HepG2 (cell line): ENCODE data around the gene TBX18. TPM values are rescaled to one million over a fixed set of nuclear protein-coding genes. Genes with fewer than 3 reads are reported as not detected.

Experiments
- ATAC-seq: fragments of 200-7000 bp; cut with Tn5 transposase; 3 replicates; pipeline ENCODE4 v1.9.1; 2020; ENCODE audit warnings: mild to moderate bottlenecking, moderate library complexity
- BruUV-seq: library from RNA; stranded (reverse); fragments of 400-500 nt; replicated peaks from 2 replicates; lab custom pipeline; 2021; lab: Mats Ljungman, UMichigan
- CTCF ChIA-PET: fragments of 300-600 bp; formaldehyde crosslinking; extraction: SDS; loops from one replicate; lab custom pipeline; 2021; ENCODE audit warnings: low total read pairs, inconsistent platforms, low intra/inter-chr PET ratio; lab: Yijun Ruan, JAX
- POLR2A ChIA-PET: fragments of 350-600 bp; sonication (Branson Sonifier 250); formaldehyde crosslinking; loops from one replicate; lab custom pipeline; 2020; ENCODE audit warnings: antibody characterized with exemption, inconsistent platforms; lab: Yijun Ruan, JAX
- DNase-seq: peaks from one replicate; pipeline ENCODE4 v3.0.0-alpha.2; 2015; ENCODE audit warnings: low spot score
- FAIRE-seq: peaks from 3 replicates; lab custom pipeline; 2011; peaks lifted over from hg19 to GRCh38; lab: Jason Lieb, UNC
- H2AFZ ChIP-seq: one replicate; pipeline ENCODE4 v1.6.1; 2011; ENCODE audit warnings: low read length, inconsistent platforms
- H3K27ac ChIP-seq: fragments of 300-600 bp; 3 replicates; pipeline ENCODE4 v1.8.0; 2011; ENCODE audit warnings: mixed run types, mild to moderate bottlenecking, mixed read lengths, low read length, inconsistent platforms; ENCODE audit not compliant: insufficient read depth; ENCODE audit errors: extremely low read length
- H3K27me3 ChIP-seq, 2 experiments: fragments of 200-600 bp in 1 of 2; 2 replicates in 1 of 2; 3 replicates in 1 of 2; pipeline versions ENCODE4 v1.6.0 to v1.8.0; 2011; ENCODE audit warnings: low read length in 2 of 2, mild to moderate bottlenecking in 2 of 2, moderate library complexity in 2 of 2, inconsistent platforms in 1 of 2; ENCODE audit not compliant: insufficient read depth in 2 of 2, control insufficient read depth in 1 of 2
- H3K36me3 ChIP-seq, 2 experiments: fragments of 200-600 bp in 1 of 2; replicated peaks in 1 of 2; 2 replicates in 1 of 2; 3 replicates in 1 of 2; pipeline versions ENCODE4 v1.5.1 to v1.8.0; 2011; ENCODE audit warnings: low read length in 2 of 2, inconsistent platforms in 1 of 2; ENCODE audit not compliant: insufficient read depth in 2 of 2, control insufficient read depth in 1 of 2
- H3K4me1 ChIP-seq: 2 replicates; pipeline ENCODE4 v1.5.1; 2012; ENCODE audit warnings: low read length, inconsistent platforms; ENCODE audit not compliant: insufficient read depth
- H3K4me2 ChIP-seq: 2 replicates; pipeline ENCODE4 v1.6.0; 2011; ENCODE audit warnings: low read depth, low read length, inconsistent platforms
- H3K4me3 ChIP-seq, 3 experiments: fragments of 200-600 bp in 1 of 3; sonication (generic), shearing (Covaris generic) in 1 of 3; replicated peaks in 1 of 3; 2 replicates each; pipeline ENCODE4 v1.5.1; 2011 to 2016; ENCODE audit warnings: low read length in 3 of 3, inconsistent platforms in 2 of 3, low read depth in 2 of 3, mild to moderate bottlenecking in 2 of 3, control low read depth in 1 of 3, mixed read lengths in 1 of 3; ENCODE audit not compliant: insufficient read depth in 1 of 3
- H3K79me2 ChIP-seq: one replicate; pipeline ENCODE4 v1.6.1; 2011; ENCODE audit warnings: low read length, inconsistent platforms; ENCODE audit not compliant: insufficient read depth
- H3K9ac ChIP-seq: 2 replicates; pipeline ENCODE4 v1.6.0; 2011; ENCODE audit warnings: mild to moderate bottlenecking, low read depth, low read length, inconsistent platforms; ENCODE audit not compliant: insufficient read depth
- H3K9me3 ChIP-seq: 2 replicates; pipeline ENCODE4 v1.5.1; 2012; ENCODE audit warnings: mild to moderate bottlenecking, low read length
- H4K20me1 ChIP-seq: 2 replicates; pipeline ENCODE4 v1.6.0; 2011; ENCODE audit warnings: inconsistent platforms, mild to moderate bottlenecking, low read length, moderate library complexity; ENCODE audit not compliant: insufficient read depth
- HNRNPK ChIP-seq: fragments of 200-400 bp; formaldehyde crosslinking; IDR thresholded peaks from 2 replicates; pipeline ENCODE4 v1.6.1; 2018; ENCODE audit warnings: low read length, low read depth, moderate library complexity, mild to moderate bottlenecking; ENCODE audit not compliant: poor library complexity, severe bottlenecking
- IRF2 ChIP-seq: IDR thresholded peaks from 2 replicates; pipeline ENCODE4 v1.6.1; 2018; ENCODE audit warnings: missing genetic modification reagents, missing compliant biosample characterization
- SNAPC2 ChIP-seq: sonication (generic); formaldehyde crosslinking; IDR thresholded peaks from 2 replicates; pipeline ENCODE4 v1.8.1; 2022; ENCODE audit warnings: mild to moderate bottlenecking, missing genetic modification reagents
- SOX13 ChIP-seq, 3 experiments: fragments of 450-650 bp in 1 of 3; sonication (generic) in 1 of 3; formaldehyde crosslinking in 1 of 3; IDR thresholded peaks in 2 of 3; conservative IDR thresholded peaks in 1 of 3; 2 replicates each; pipeline versions ENCODE4 v1.5.0 to v1.6.1; 2016 to 2020; ENCODE audit warnings: antibody characterized with exemption in 1 of 3, mild to moderate bottlenecking in 1 of 3, missing compliant biosample characterization in 1 of 3, missing genetic modification reagents in 1 of 3, moderate library complexity in 1 of 3
- SRF ChIP-seq: IDR thresholded peaks from 2 replicates; pipeline ENCODE4 v1.6.1; 2011; ENCODE audit warnings: mild to moderate bottlenecking, low read depth, low read length, moderate library complexity
- ZNF431 ChIP-seq: sonication (generic); formaldehyde crosslinking; IDR thresholded peaks from 2 replicates; pipeline ENCODE4 v1.9.0; 2022; ENCODE audit warnings: missing genetic modification reagents, low read depth, mild to moderate bottlenecking, borderline replicate concordance
- ZNF788 ChIP-seq: sonication (generic); formaldehyde crosslinking; IDR thresholded peaks from 2 replicates; pipeline ENCODE4 v1.5.0; 2020; ENCODE audit warnings: mild to moderate bottlenecking, missing genetic modification reagents, borderline replicate concordance
- ZNF792 ChIP-seq: IDR thresholded peaks from 2 replicates; pipeline ENCODE4 v1.6.1; 2016
- ZNF891 ChIP-seq: sonication (generic); formaldehyde crosslinking; IDR thresholded peaks from 2 replicates; pipeline ENCODE4 v1.5.0; 2020; ENCODE audit warnings: mild to moderate bottlenecking, missing genetic modification reagents
- WGBS: methylation state at CpG from one replicate; pipeline ENCODE4 v1.1.6; 2017; ENCODE audit warnings: low lambda C conversion rate; 5-methylcytosine and 5-hydroxymethylcytosine counted together
- in situ Hi-C: cut with HindIII; loops from 2 replicates; pipeline ENCODE4 v1.10.0; 2017; ENCODE audit warnings: low pct_unique_long_range_greater_than_20kb; ENCODE audit not compliant: extremely low pct_ligation_motif_present
- intact Hi-C: fragments of 100-400 bp; cut with micrococcal nuclease; formaldehyde crosslinking; loops from one replicate; pipeline ENCODE4 v1.10.0; 2022; ENCODE audit not compliant: unreplicated experiment
- polyA plus RNA-seq, 8 experiments: library from polyadenylated mRNA; depleted of rRNA in 3 of 8; stranded (reverse) in 7 of 8; unstranded in 1 of 8; fragments of >200 nt; fragmentation: Illumina TruSeq in 4 of 8; extraction: Trizol in 4 of 8; gene quantifications; 2 replicates each; pipeline versions ENCODE4 v1.2.1 to v1.2.3, GENCODE V29; 2011 to 2016; ENCODE audit warnings: low read depth in 4 of 8, missing spikeins in 1 of 8, mixed read lengths in 1 of 8; ENCODE audit not compliant: insufficient read depth in 1 of 8
- total RNA-seq, 5 experiments: library from RNA; depleted of rRNA; stranded (reverse); fragments of >200 nt; fragmentation: Illumina TruSeq; extraction: Trizol; gene quantifications; 2 replicates each; pipeline ENCODE4 v1.2.3, GENCODE V29; 2016; ENCODE audit warnings: low read depth in 1 of 5
- TF ChIP-seq, protein P1 (sequence below): sonication (generic); formaldehyde crosslinking; IDR thresholded peaks from 2 replicates; pipeline ENCODE4 v1.4.0; 2020; ENCODE audit warnings: mild to moderate bottlenecking, low read depth, missing genetic modification reagents
- TF ChIP-seq, protein P2 (sequence below): sonication (generic); formaldehyde crosslinking; IDR thresholded peaks from 2 replicates; pipeline ENCODE4 v1.5.0; 2020; ENCODE audit warnings: missing genetic modification reagents, mild to moderate bottlenecking, borderline replicate concordance
- TF ChIP-seq, protein P3 (sequence below): sonication (generic); formaldehyde crosslinking; IDR thresholded peaks from 2 replicates; pipeline ENCODE4 v1.5.1; 2020; ENCODE audit warnings: missing genetic modification reagents, mild to moderate bottlenecking, borderline replicate concordance
- TF ChIP-seq, protein P4 (sequence below): sonication (generic); formaldehyde crosslinking; IDR thresholded peaks from 2 replicates; pipeline ENCODE4 v1.9.0; 2021; ENCODE audit warnings: missing genetic modification reagents, borderline replicate concordance
- TF ChIP-seq, protein P5 (sequence below): IDR thresholded peaks from 2 replicates; pipeline ENCODE4 v1.6.1; 2012; ENCODE audit warnings: inconsistent platforms

Gene TBX18
- total and polyA plus RNA-seq, 2 of the 13 experiments (the other 11 are each of a cell fraction or from before 2014, with no cell fraction given) = not detected

DNA sequence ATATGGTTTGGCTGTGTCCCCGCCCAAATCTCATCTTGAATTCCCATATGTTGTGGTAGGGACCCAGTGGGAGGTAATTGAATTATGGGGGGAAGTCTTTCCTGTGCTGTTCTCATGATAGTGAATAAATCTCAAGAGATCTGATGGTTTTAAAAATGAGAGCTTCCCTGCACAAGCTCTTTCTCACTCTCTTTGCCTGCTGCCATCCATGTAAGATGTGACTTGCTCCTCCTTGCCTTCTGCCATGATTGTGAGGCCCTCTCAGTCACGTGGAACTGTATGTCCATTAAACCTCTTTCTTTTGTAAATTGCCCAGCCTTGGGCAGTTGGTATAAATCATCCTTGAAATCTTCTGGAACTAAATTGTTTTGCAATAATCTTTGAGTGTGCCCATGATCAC, 31.9 kb upstream of the TBX18 start:
- ChIA-PET CTCF (no interaction called here), POLR2A (no interaction called here)
- Histone ChIP-seq H3K79me2 (no peaks in the 10 kb centered on the region), H3K27ac (no peak overlapping the region), H3K36me3 (no peaks in the 10 kb centered on the region), H4K20me1 (no peaks in the 10 kb centered on the region), H3K4me3 (no peak overlapping the region), H3K9me3 (no peaks in the 10 kb centered on the region), H3K4me2 (no peak overlapping the region), H3K9ac (no peak overlapping the region), H3K4me1 (no peaks in the 10 kb centered on the region), H2AFZ (no peak overlapping the region), H3K27me3 (no peaks in the 10 kb centered on the region)
- TF ChIP-seq HNRNPK (no peak), IRF2 (CRISPR knock-in tag) (no peak), ZNF431 (no peak), SNAPC2 (CRISPR knock-in tag) (no peak), ZNF891 (no peak), ZNF792 (CRISPR knock-in tag) (no peak), SOX13 (IDR thresholded peaks at IDR 0.05) (no peak), SOX13 (CRISPR knock-in tag; conservative IDR thresholded peaks at IDR 0.05 in 1 of 2, IDR thresholded peaks at IDR 0.05 in 1 of 2) (no peak), ZNF788 (CRISPR knock-in tag) (no peak), SRF (no peak)
- TF ChIP-seq, protein P1, sequence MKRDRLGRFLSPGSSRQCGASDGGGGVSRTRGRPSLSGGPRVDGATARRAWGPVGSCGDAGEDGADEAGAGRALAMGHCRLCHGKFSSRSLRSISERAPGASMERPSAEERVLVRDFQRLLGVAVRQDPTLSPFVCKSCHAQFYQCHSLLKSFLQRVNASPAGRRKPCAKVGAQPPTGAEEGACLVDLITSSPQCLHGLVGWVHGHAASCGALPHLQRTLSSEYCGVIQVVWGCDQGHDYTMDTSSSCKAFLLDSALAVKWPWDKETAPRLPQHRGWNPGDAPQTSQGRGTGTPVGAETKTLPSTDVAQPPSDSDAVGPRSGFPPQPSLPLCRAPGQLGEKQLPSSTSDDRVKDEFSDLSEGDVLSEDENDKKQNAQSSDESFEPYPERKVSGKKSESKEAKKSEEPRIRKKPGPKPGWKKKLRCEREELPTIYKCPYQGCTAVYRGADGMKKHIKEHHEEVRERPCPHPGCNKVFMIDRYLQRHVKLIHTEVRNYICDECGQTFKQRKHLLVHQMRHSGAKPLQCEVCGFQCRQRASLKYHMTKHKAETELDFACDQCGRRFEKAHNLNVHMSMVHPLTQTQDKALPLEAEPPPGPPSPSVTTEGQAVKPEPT = no peak
- TF ChIP-seq, protein P2, sequence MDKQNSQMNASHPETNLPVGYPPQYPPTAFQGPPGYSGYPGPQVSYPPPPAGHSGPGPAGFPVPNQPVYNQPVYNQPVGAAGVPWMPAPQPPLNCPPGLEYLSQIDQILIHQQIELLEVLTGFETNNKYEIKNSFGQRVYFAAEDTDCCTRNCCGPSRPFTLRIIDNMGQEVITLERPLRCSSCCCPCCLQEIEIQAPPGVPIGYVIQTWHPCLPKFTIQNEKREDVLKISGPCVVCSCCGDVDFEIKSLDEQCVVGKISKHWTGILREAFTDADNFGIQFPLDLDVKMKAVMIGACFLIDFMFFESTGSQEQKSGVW = no peak
- TF ChIP-seq, protein P3, sequence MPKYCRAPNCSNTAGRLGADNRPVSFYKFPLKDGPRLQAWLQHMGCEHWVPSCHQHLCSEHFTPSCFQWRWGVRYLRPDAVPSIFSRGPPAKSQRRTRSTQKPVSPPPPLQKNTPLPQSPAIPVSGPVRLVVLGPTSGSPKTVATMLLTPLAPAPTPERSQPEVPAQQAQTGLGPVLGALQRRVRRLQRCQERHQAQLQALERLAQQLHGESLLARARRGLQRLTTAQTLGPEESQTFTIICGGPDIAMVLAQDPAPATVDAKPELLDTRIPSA (CRISPR knock-in tag) = no peak
- TF ChIP-seq, protein P4, sequence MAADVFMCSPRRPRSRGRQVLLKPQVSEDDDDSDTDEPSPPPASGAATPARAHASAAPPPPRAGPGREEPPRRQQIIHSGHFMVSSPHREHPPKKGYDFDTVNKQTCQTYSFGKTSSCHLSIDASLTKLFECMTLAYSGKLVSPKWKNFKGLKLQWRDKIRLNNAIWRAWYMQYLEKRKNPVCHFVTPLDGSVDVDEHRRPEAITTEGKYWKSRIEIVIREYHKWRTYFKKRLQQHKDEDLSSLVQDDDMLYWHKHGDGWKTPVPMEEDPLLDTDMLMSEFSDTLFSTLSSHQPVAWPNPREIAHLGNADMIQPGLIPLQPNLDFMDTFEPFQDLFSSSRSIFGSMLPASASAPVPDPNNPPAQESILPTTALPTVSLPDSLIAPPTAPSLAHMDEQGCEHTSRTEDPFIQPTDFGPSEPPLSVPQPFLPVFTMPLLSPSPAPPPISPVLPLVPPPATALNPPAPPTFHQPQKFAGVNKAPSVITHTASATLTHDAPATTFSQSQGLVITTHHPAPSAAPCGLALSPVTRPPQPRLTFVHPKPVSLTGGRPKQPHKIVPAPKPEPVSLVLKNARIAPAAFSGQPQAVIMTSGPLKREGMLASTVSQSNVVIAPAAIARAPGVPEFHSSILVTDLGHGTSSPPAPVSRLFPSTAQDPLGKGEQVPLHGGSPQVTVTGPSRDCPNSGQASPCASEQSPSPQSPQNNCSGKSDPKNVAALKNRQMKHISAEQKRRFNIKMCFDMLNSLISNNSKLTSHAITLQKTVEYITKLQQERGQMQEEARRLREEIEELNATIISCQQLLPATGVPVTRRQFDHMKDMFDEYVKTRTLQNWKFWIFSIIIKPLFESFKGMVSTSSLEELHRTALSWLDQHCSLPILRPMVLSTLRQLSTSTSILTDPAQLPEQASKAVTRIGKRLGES (CRISPR knock-in tag) = no peak
- TF ChIP-seq, protein P5, sequence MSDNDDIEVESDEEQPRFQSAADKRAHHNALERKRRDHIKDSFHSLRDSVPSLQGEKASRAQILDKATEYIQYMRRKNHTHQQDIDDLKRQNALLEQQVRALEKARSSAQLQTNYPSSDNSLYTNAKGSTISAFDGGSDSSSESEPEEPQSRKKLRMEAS = no peak
- WGBS = 0% methylated on average over 2 of the region's 2 CpGs
- no TSS peak for BruUV-seq
- intact Hi-C loops = no loop called here
- DNase-seq = no peak
- FAIRE-seq = no peak
- ATAC-seq = no peak
- in situ Hi-C loops = no loop called here
